BJ (cell line): ENCODE measurements around the gene STMP1. TPM values are rescaled to one million over a fixed set of nuclear protein-coding genes. Genes with fewer than 3 reads are reported as not detected.

Experiments used
- CTCF ChIA-PET: fragments of 350-600 bp; formaldehyde crosslinking; extraction: SDS; loops from one replicate; lab custom pipeline; 2021; ENCODE audit warnings: antibody characterized with exemption, inconsistent platforms; lab: Yijun Ruan, JAX
- POLR2A ChIA-PET: fragments of 300-600 bp; sonication (Branson Sonifier 250); formaldehyde crosslinking; extraction: SDS; loops from one replicate; lab custom pipeline; 2021; ENCODE audit warnings: antibody characterized with exemption; lab: Charles Lee
- DNase-seq: peaks from one replicate; pipeline ENCODE4 v3.0.0-alpha.2; 2011; ENCODE audit warnings: low read depth
- H3K27me3 ChIP-seq: 2 replicates; pipeline ENCODE4 v1.6.0; 2011; ENCODE audit warnings: low read length; ENCODE audit not compliant: control insufficient read depth, insufficient read depth
- H3K36me3 ChIP-seq: 2 replicates; pipeline ENCODE4 v1.5.1; 2011; ENCODE audit warnings: low read length; ENCODE audit not compliant: control insufficient read depth, insufficient read depth
- H3K4me3 ChIP-seq: 2 replicates; pipeline ENCODE4 v1.5.1; 2011; ENCODE audit warnings: low read depth, mild to moderate bottlenecking, control low read depth, low read length
- CTCF ChIP-seq: IDR thresholded peaks from 2 replicates; pipeline ENCODE4 v1.5.1; 2011; ENCODE audit warnings: low read depth, mild to moderate bottlenecking, control low read depth, inconsistent platforms, low read length, moderate library complexity; ENCODE audit not compliant: insufficient read depth
- polyA plus RNA-seq: library from polyadenylated mRNA; depleted of rRNA; stranded (reverse); fragments of >200 nt; gene quantifications from 2 replicates; pipeline ENCODE4 v1.2.3, GENCODE V29; 2011

The STMP1 gene
- polyA plus RNA-seq, 1 experiment: 17.0 TPM

- no peak for DNase-seq
- POLR2A ChIA-PET: no interaction called here
- Histone ChIP-seq H3K4me3 (no peak overlapping the region), H3K36me3 (no peaks in the 10 kb centered on the region), H3K27me3 (no peaks in the 10 kb centered on the region)
- CTCF ChIA-PET: interaction anchor here (1.2 to 1.4 kb wide), 2 partner anchors 10 to 14 kb away, joined by 3 to 5 read pairs; no protein-coding TSS in a partner anchor
- no peak for TF ChIP-seq CTCF
Observed at GRCh38 chr7:135715055-135715522, 52.8 kb downstream of the STMP1 start.

- Histone ChIP-seq H3K36me3 (no peaks in the 10 kb centered on the region), H3K4me3 (no peak overlapping the region), H3K27me3 (no peaks in the 10 kb centered on the region)
- ChIA-PET POLR2A (no interaction called here), CTCF (interaction anchor here (1.4 kb wide), 1 partner anchor 45 kb away, joined by 3 read pairs; no protein-coding TSS in a partner anchor)
- no peak for DNase-seq
- no peak for TF ChIP-seq CTCF
Observed at GRCh38 chr7:135715673-135716072, 53.4 kb downstream of the STMP1 start.

GRCh38 chr7:135716677-135717238 is 54.4 kb downstream of the STMP1 start:
- DNase-seq: peak; percentile 49
- ChIA-PET CTCF (interaction anchor here (0.6 to 1.5 kb wide), 5 partner anchors 9 to 46 kb away, joined by 3 read pairs; no protein-coding TSS in a partner anchor), POLR2A (no interaction called here)
- Histone ChIP-seq H3K27me3 (no peaks in the 10 kb centered on the region), H3K36me3 (no peaks in the 10 kb centered on the region), H3K4me3 (no peak overlapping the region)
- TF ChIP-seq CTCF: no peak

GRCh38 chr7:135717693-135718092 is 55.4 kb downstream of the STMP1 start:
- no peak for TF ChIP-seq CTCF
- H3K27me3 ChIP-seq: no peaks in the 10 kb centered on the region
- POLR2A ChIA-PET: interaction anchor here (0.6 kb wide), 1 partner anchor 351 kb away, joined by 5 read pairs; no protein-coding TSS in a partner anchor
- CTCF ChIA-PET: no interaction called here
- H3K4me3 ChIP-seq: no peak overlapping the region
- no peak for DNase-seq
- no peaks in the 10 kb centered on the region for H3K36me3 ChIP-seq

GRCh38 chr7:135718219-135718618 is 55.9 kb downstream of the STMP1 start:
- ChIA-PET POLR2A (interaction anchor here (0.6 kb wide), 1 partner anchor 352 kb away, joined by 5 read pairs; no protein-coding TSS in a partner anchor), CTCF (no interaction called here)
- no peak for TF ChIP-seq CTCF
- Histone ChIP-seq H3K27me3 (no peaks in the 10 kb centered on the region), H3K36me3 (no peaks in the 10 kb centered on the region), H3K4me3 (no peak overlapping the region)
- DNase-seq: no peak
